H1 (cell line): ENCODE measurements around the gene RGS9. TPM values are rescaled to one million over a fixed set of nuclear protein-coding genes. Genes with fewer than 3 reads are reported as not detected.

ENCODE experiments used
- CTCF ChIA-PET: fragments of 300-600 bp; sonication (Branson Sonifier 250); formaldehyde crosslinking; loops from one replicate; lab custom pipeline; 2021; ENCODE audit not compliant: partially characterized antibody; lab: Charles Lee
- POLR2A ChIA-PET: fragments of 300-600 bp; sonication (Branson Sonifier 250); formaldehyde crosslinking; loops from one replicate; lab custom pipeline; 2021; ENCODE audit warnings: inconsistent platforms; ENCODE audit not compliant: partially characterized antibody; lab: Charles Lee
- DNase-seq, 2 experiments: peaks; one replicate each; pipeline versions ENCODE4 v3.0.0 to v3.0.0-alpha.2; 2010 to 2022; ENCODE audit warnings: low spot score in 2 of 2, low read depth in 1 of 2, mixed read lengths in 1 of 2
- FAIRE-seq: peaks from 2 replicates; lab custom pipeline; 2011; peaks lifted over from hg19 to GRCh38; lab: Jason Lieb, UNC
- H2AFZ ChIP-seq: 2 replicates; pipeline ENCODE4 v1.8.1; 2012; ENCODE audit warnings: low read length, inconsistent platforms
- H2AK5ac ChIP-seq: 2 replicates; pipeline ENCODE4 v1.6.1; 2013; ENCODE audit warnings: low read depth, low read length
- H2BK120ac ChIP-seq: replicated peaks from 2 replicates; pipeline ENCODE3; 2013; ENCODE audit warnings: low read depth, low read length, inconsistent platforms
- H2BK12ac ChIP-seq: 2 replicates; pipeline ENCODE4 v1.6.1; 2013; ENCODE audit warnings: low read depth, low read length
- H2BK15ac ChIP-seq: 2 replicates; pipeline ENCODE4 v1.6.1; 2013; ENCODE audit warnings: low read length
- H2BK20ac ChIP-seq: 2 replicates; pipeline ENCODE4 v1.6.1; 2013; ENCODE audit warnings: low read length
- H2BK5ac ChIP-seq: 2 replicates; pipeline ENCODE4 v1.6.1; 2013; ENCODE audit warnings: low read depth, low read length
- H3K14ac ChIP-seq: 2 replicates; pipeline ENCODE4 v1.6.1; 2013; ENCODE audit warnings: inconsistent platforms; ENCODE audit not compliant: insufficient read length
- H3K18ac ChIP-seq: 2 replicates; pipeline ENCODE4 v1.6.1; 2013; ENCODE audit warnings: low read length; ENCODE audit errors: extremely low read depth
- H3K23ac ChIP-seq: 2 replicates; pipeline ENCODE4 v1.6.1; 2013; ENCODE audit warnings: inconsistent platforms; ENCODE audit not compliant: insufficient read length
- H3K23me2 ChIP-seq: 2 replicates; pipeline ENCODE4 v1.6.1; 2013; ENCODE audit warnings: low read depth, low read length
- H3K27ac ChIP-seq: 2 replicates; pipeline ENCODE4 v1.6.1; 2011; ENCODE audit warnings: low read depth, low read length, inconsistent platforms
- H3K27me3 ChIP-seq, 4 experiments: replicated peaks in 1 of 4; 1 replicate in 1 of 4; 2 replicates in 3 of 4; pipeline versions ENCODE4 v1.6.1 to v1.8.1; 2011 to 2013; ENCODE audit warnings: low read length in 3 of 4, mild to moderate bottlenecking in 3 of 4, inconsistent platforms in 2 of 4, mixed read lengths in 2 of 4, moderate library complexity in 1 of 4; ENCODE audit not compliant: control insufficient read depth in 3 of 4, insufficient read depth in 3 of 4; ENCODE audit errors: extremely low read depth in 1 of 4
- H3K36me3 ChIP-seq, 4 experiments: 2 replicates each; pipeline versions ENCODE4 v1.6.1 to v1.8.1; 2011 to 2013; ENCODE audit warnings: mild to moderate bottlenecking in 4 of 4, low read length in 3 of 4, moderate library complexity in 2 of 4, control low read depth in 1 of 4, inconsistent platforms in 1 of 4; ENCODE audit not compliant: insufficient read depth in 4 of 4, control insufficient read depth in 2 of 4
- H3K4ac ChIP-seq: replicated peaks from 2 replicates; pipeline ENCODE3; 2013; ENCODE audit warnings: low read length, low read depth, mixed read lengths, inconsistent platforms; ENCODE audit not compliant: insufficient read length
- H3K4me1 ChIP-seq, 4 experiments: replicated peaks in 1 of 4; 1 replicate in 1 of 4; 2 replicates in 3 of 4; pipeline versions ENCODE4 v1.6.1 to v1.8.1; 2011 to 2013; ENCODE audit warnings: low read length in 3 of 4, inconsistent platforms in 2 of 4, mixed read lengths in 1 of 4; ENCODE audit not compliant: insufficient read depth in 4 of 4, control insufficient read depth in 3 of 4
- H3K4me2 ChIP-seq, 2 experiments: 2 replicates each; pipeline versions ENCODE4 v1.6.1 to v1.8.1; 2011 to 2013; ENCODE audit warnings: low read depth in 2 of 2, low read length in 2 of 2, control low read depth in 1 of 2, inconsistent platforms in 1 of 2, mild to moderate bottlenecking in 1 of 2; ENCODE audit not compliant: insufficient read depth in 1 of 2
- H3K4me3 ChIP-seq, 4 experiments: fragments of 200-600, 300-600 bp in 1 of 4; sonication (generic), shearing (Covaris generic), sonication (Bioruptor Twin) in 1 of 4; 2 replicates each; pipeline versions ENCODE4 v1.5.1 to v1.8.1; 2011 to 2016; ENCODE audit warnings: low read length in 4 of 4, low read depth in 3 of 4, control low read depth in 2 of 4, inconsistent platforms in 2 of 4, mild to moderate bottlenecking in 2 of 4, mixed read lengths in 1 of 4, moderate library complexity in 1 of 4; ENCODE audit not compliant: insufficient read depth in 2 of 4; ENCODE audit errors: extremely low read depth in 1 of 4
- H3K56ac ChIP-seq: replicated peaks from 2 replicates; pipeline ENCODE3; 2013; ENCODE audit warnings: low read depth, mild to moderate bottlenecking, mixed read lengths, low read length, inconsistent platforms; ENCODE audit not compliant: insufficient read length
- H3K79me1 ChIP-seq: 2 replicates; pipeline ENCODE4 v1.6.1; 2013; ENCODE audit warnings: low read depth, low read length, control low read depth
- H3K79me2 ChIP-seq, 2 experiments: 2 replicates each; pipeline versions ENCODE4 v1.6.1 to v1.8.1; 2012 to 2013; ENCODE audit warnings: low read length in 2 of 2, mild to moderate bottlenecking in 2 of 2, inconsistent platforms in 1 of 2; ENCODE audit not compliant: insufficient read depth in 2 of 2, control insufficient read depth in 1 of 2
- H3K9ac ChIP-seq, 4 experiments: replicated peaks in 1 of 4; 1 replicate in 1 of 4; 2 replicates in 3 of 4; pipeline versions ENCODE4 v1.6.1 to v1.8.1; 2011 to 2013; ENCODE audit warnings: low read depth in 3 of 4, low read length in 3 of 4, control low read depth in 2 of 4, mild to moderate bottlenecking in 2 of 4, moderate library complexity in 2 of 4, inconsistent platforms in 1 of 4; ENCODE audit errors: extremely low read depth in 1 of 4
- H3K9me3 ChIP-seq, 2 experiments: 2 replicates each; pipeline versions ENCODE4 v1.6.1 to v1.8.1; 2012 to 2013; ENCODE audit warnings: mild to moderate bottlenecking in 2 of 2, moderate library complexity in 2 of 2, control low read depth in 1 of 2, inconsistent platforms in 1 of 2, low read depth in 1 of 2, low read length in 1 of 2, mixed read lengths in 1 of 2; ENCODE audit not compliant: insufficient read depth in 2 of 2
- H4K20me1 ChIP-seq, 2 experiments: replicated peaks in 1 of 2; 2 replicates each; pipeline versions ENCODE3 to v1.8.1; 2011 to 2013; ENCODE audit warnings: inconsistent platforms in 2 of 2, low read length in 2 of 2, mild to moderate bottlenecking in 1 of 2; ENCODE audit not compliant: insufficient read depth in 2 of 2, control insufficient read depth in 1 of 2
- H4K5ac ChIP-seq: 2 replicates; pipeline ENCODE4 v1.6.1; 2013; ENCODE audit warnings: low read length, low read depth, mixed read lengths, inconsistent platforms; ENCODE audit not compliant: insufficient read length
- H4K8ac ChIP-seq: 2 replicates; pipeline ENCODE4 v1.8.0; 2013; ENCODE audit warnings: mild to moderate bottlenecking, moderate library complexity, low read length, inconsistent platforms; ENCODE audit not compliant: insufficient read depth; ENCODE audit errors: extremely low read depth
- H4K91ac ChIP-seq: replicated peaks from 2 replicates; pipeline ENCODE3; 2013; ENCODE audit warnings: low read length, mixed read lengths, inconsistent platforms; ENCODE audit not compliant: insufficient read length
- ASH2L ChIP-seq: fragments of 200-600, 300-600 bp; sonication (generic); IDR thresholded peaks from one replicate; pipeline ENCODE4 v1.7.1; 2017; ENCODE audit warnings: low read length
- CBX5 ChIP-seq: fragments of 300-800, 300-1000 bp; sonication (generic); IDR thresholded peaks from 2 replicates; pipeline ENCODE4 v1.7.1; 2016; ENCODE audit warnings: antibody characterized with exemption, low read length, low read depth
- CBX8 ChIP-seq: fragments of 300-800, 300-1000 bp; sonication (generic); IDR thresholded peaks from 2 replicates; pipeline ENCODE4 v1.7.1; 2016; ENCODE audit warnings: low read depth, low read length, borderline replicate concordance
- POLR2A ChIP-seq, 2 experiments: IDR thresholded peaks; 1 replicate in 1 of 2; 2 replicates in 1 of 2; pipeline ENCODE4 v1.6.1; 2011; ENCODE audit warnings: low read depth in 2 of 2, low read length in 2 of 2, mild to moderate bottlenecking in 2 of 2; ENCODE audit errors: control extremely low read depth in 1 of 2
- RXRA ChIP-seq: IDR thresholded peaks from 2 replicates; pipeline ENCODE4 v1.6.1; 2011; ENCODE audit warnings: low read depth, mild to moderate bottlenecking, low read length, moderate library complexity; ENCODE audit not compliant: insufficient read depth
- SAP30 ChIP-seq: fragments of 300-600 bp; sonication (generic); IDR thresholded peaks from 2 replicates; pipeline ENCODE4 v1.7.1; 2012; ENCODE audit warnings: low read length, moderate library complexity, mild to moderate bottlenecking, inconsistent platforms; ENCODE audit not compliant: insufficient read depth, insufficient replicate concordance
- WGBS, 2 experiments: shearing (Covaris generic) in 1 of 2; methylation state at CpG; one replicate each; pipeline versions ENCODE4 v1.1.6 to v1.1.7; 2013 to 2015; ENCODE audit warnings: low lambda C conversion rate in 2 of 2, mixed read lengths in 2 of 2, inconsistent platforms in 1 of 2, low coverage in 1 of 2, missing lambda C conversion rate in 1 of 2; ENCODE audit not compliant: insufficient replicate concordance in 2 of 2, insufficient coverage in 1 of 2, insufficient read length in 1 of 2; ENCODE audit errors: extremely low coverage in 1 of 2, missing lambda C conversion rate in 1 of 2; 5-methylcytosine and 5-hydroxymethylcytosine counted together
- polyA plus RNA-seq, 7 experiments: library from polyadenylated mRNA; depleted of rRNA in 3 of 7; stranded (reverse) in 5 of 7; unstranded in 2 of 7; fragments of >200 nt in 5 of 7; fragments of 200-250 nt in 2 of 7; gene quantifications; 1 replicate in 5 of 7; 2 replicates in 1 of 7; 4 replicates in 1 of 7; pipeline versions ENCODE4 v1.2.1 to v1.2.3, GENCODE V29; 2011 to 2013; ENCODE audit warnings: missing spikeins in 2 of 7, mixed read lengths in 2 of 7
- total RNA-seq: library from RNA; stranded (reverse); fragmentation: NEBNext Ultra II Directional; extraction: Animal tissue kit (Norgen Biotek cat#: 25700); gene quantifications from 2 replicates; pipeline ENCODE4 v1.2.1, GENCODE V29; 2021

Gene RGS9
- total and polyA plus RNA-seq, 2 of the 8 experiments (the other 6 are each of a cell fraction or from before 2014, with no cell fraction given): 8.9 to 20.5 TPM

GRCh38 chr17:65196617-65197016, 59.4 kb downstream of the RGS9 start:
- H3K4ac ChIP-seq: no peak overlapping the region
- no peak overlapping the region for H3K56ac ChIP-seq
- H3K9ac ChIP-seq: no peak overlapping the region
- H3K27me3 ChIP-seq: no peaks in the 10 kb centered on the region
- FAIRE-seq: no peak
- H2BK15ac ChIP-seq: no peak overlapping the region
- H3K4me3 ChIP-seq: no peak overlapping the region
- no peaks in the 10 kb centered on the region for H4K20me1 ChIP-seq
- no peak overlapping the region for H4K8ac ChIP-seq
- H3K23me2 ChIP-seq: peaks cover 2% of the 10 kb centered on the region; the same call in 1 of the 2 replicates
- H3K4me1 ChIP-seq: peaks cover 0 to 2% (median under 1%) of the 10 kb centered on the region in 4 experiments; a peak in 2 of 7 replicates
- no peaks in the 10 kb centered on the region for H3K36me3 ChIP-seq
- no peak overlapping the region for H3K4me2 ChIP-seq
- POLR2A ChIA-PET: no interaction called here
- H3K27ac ChIP-seq: no peak overlapping the region
- H2AK5ac ChIP-seq: peak overlapping the region; percentile 42; the same call in 1 of the 2 replicates
- 0 out of 2 replicates have a peak overlapping the region, but pooled peaks have one; percentile 18 for H2BK12ac ChIP-seq
- WGBS, 2 experiments: 79% methylated on average over 5 of the region's 5 CpGs; no CpG with 5 or more reads in 1 of the 2 experiments
- no peaks in the 10 kb centered on the region for H3K79me1 ChIP-seq
- TF ChIP-seq ASH2L (no peak), CBX8 (no peak), RXRA (no peak), POLR2A (IDR thresholded peaks at IDR 0.05; ENCODE audit: control extremely low read depth in 1 of 2, low read depth in 2 of 2, low read length in 2 of 2) (no peak), CBX5 (no peak), SAP30 (no peak)
- TF ChIP-seq, all 59 proteins: peak for 0
- Histone ChIP-seq H2BK20ac (no peak overlapping the region), H2BK120ac (no peak overlapping the region), H3K79me2 (no peaks in the 10 kb centered on the region), H2AFZ (no peak overlapping the region), H3K23ac (no peak overlapping the region), H3K14ac (no peak overlapping the region), H2BK5ac (no peak overlapping the region), H3K18ac (no peak overlapping the region), H4K91ac (no peak overlapping the region), H4K5ac (no peak overlapping the region), H3K9me3 (no peaks in the 10 kb centered on the region)
- no peak for DNase-seq
- CTCF ChIA-PET: interaction anchor here (1.3 to 2.6 kb wide), 6 partner anchors 11 to 101 kb away, joined by 4 to 13 read pairs (median 8); no protein-coding TSS in a partner anchor
